GM18873 (cell line): ENCODE measurements around the gene CACNA1S.

Experiments
- ATAC-seq: cut with Tn5 transposase; IDR thresholded peaks from one replicate; pipeline ENCODE4 v1.9.1; 2021; ENCODE audit warnings: mild to moderate bottlenecking, moderate library complexity, moderate number of reproducible peaks; ENCODE audit not compliant: unreplicated experiment, low FRiP score

Gene CACNA1S

GRCh38 chr1:201096041-201096461, 16.2 kb downstream of the CACNA1S start:
- ATAC-seq = no peak

GRCh38 chr1:201095581-201095980, 16.6 kb downstream of the CACNA1S start:
- ATAC-seq = no peak

- ATAC-seq = no peak
Observed at GRCh38 chr1:201094832-201095231, 17.4 kb downstream of the CACNA1S start.

GRCh38 chr1:201093962-201094361, 18.3 kb downstream of the CACNA1S start:
- ATAC-seq = no peak

GRCh38 chr1:201093561-201093960, 18.7 kb downstream of the CACNA1S start:
- ATAC-seq = no peak

- ATAC-seq = no peak
Observed at GRCh38 chr1:201092738-201093137, 19.5 kb downstream of the CACNA1S start.

GRCh38 chr1:201091256-201091655, 21.0 kb downstream of the CACNA1S start:
- no peak for ATAC-seq

- ATAC-seq = no peak
Observed at GRCh38 chr1:201090541-201090940, 21.7 kb downstream of the CACNA1S start.

GRCh38 chr1:201089596-201089995, 22.6 kb downstream of the CACNA1S start:
- ATAC-seq = no peak

GRCh38 chr1:201088901-201089525, 23.2 kb downstream of the CACNA1S start:
- no peak for ATAC-seq

- no peak for ATAC-seq
Observed at GRCh38 chr1:201088395-201088794, 23.8 kb downstream of the CACNA1S start.

GRCh38 chr1:201085902-201086735, 26.1 kb downstream of the CACNA1S start:
- ATAC-seq = no peak

- no peak for ATAC-seq
Observed at GRCh38 chr1:201084295-201084694, 27.9 kb downstream of the CACNA1S start.

GRCh38 chr1:201083741-201084140, 28.5 kb downstream of the CACNA1S start:
- ATAC-seq = no peak

- ATAC-seq = no peak
Observed at GRCh38 chr1:201080135-201080534, 32.1 kb downstream of the CACNA1S start.

- ATAC-seq = no peak
Observed at GRCh38 chr1:201077736-201078135, 34.5 kb downstream of the CACNA1S start.

- no peak for ATAC-seq
Observed at GRCh38 chr1:201077116-201077515, 35.1 kb downstream of the CACNA1S start.

GRCh38 chr1:201076092-201076491, 36.1 kb downstream of the CACNA1S start:
- ATAC-seq = no peak

GRCh38 chr1:201074018-201074417, 38.2 kb downstream of the CACNA1S start:
- no peak for ATAC-seq

- ATAC-seq = no peak
Observed at GRCh38 chr1:201072922-201073321, 39.3 kb downstream of the CACNA1S start.

GRCh38 chr1:201072149-201072548, 40.1 kb downstream of the CACNA1S start:
- ATAC-seq = no peak

GRCh38 chr1:201069636-201070035, 42.6 kb downstream of the CACNA1S start:
- no peak for ATAC-seq
